GM12892 (cell line): ENCODE results near the gene OR52B2. TPM values are rescaled to one million over a fixed set of nuclear protein-coding genes. Genes with fewer than 3 reads are reported as not detected.

ENCODE experiments used
- DNase-seq: peaks from one replicate; pipeline ENCODE4 v3.0.0; 2011; ENCODE audit not compliant: insufficient read length
- FAIRE-seq: peaks from 2 replicates; lab custom pipeline; 2011; peaks lifted over from hg19 to GRCh38; lab: Jason Lieb, UNC
- POLR2A ChIP-seq: IDR thresholded peaks from 2 replicates; pipeline ENCODE4 v1.6.1; 2011; ENCODE audit warnings: low read depth, low read length, control low read depth
- POLR2AphosphoS5 ChIP-seq: IDR thresholded peaks from 2 replicates; pipeline ENCODE4 v1.6.1; 2011; ENCODE audit warnings: low read depth, low read length, control low read depth
- TAF1 ChIP-seq: IDR thresholded peaks from 2 replicates; pipeline ENCODE4 v1.6.1; 2011; ENCODE audit warnings: low read depth, mild to moderate bottlenecking, control low read depth, low read length, borderline replicate concordance
- polyA plus RNA-seq: library from polyadenylated mRNA; unstranded; fragments of >200 nt; gene quantifications from one replicate; pipeline ENCODE4 v1.2.1, GENCODE V29; 2012; ENCODE audit warnings: missing spikeins, inconsistent platforms; ENCODE audit not compliant: missing spikeins

The OR52B2 gene
- polyA plus RNA-seq = not detected

GRCh38 chr11:6170226-6170625 lies at the start of gene OR52B2:
OR52B2 (minus strand) TSS chr11:6170326; CDS start chr11:6170326, 0 bp downstream.
- no peak for FAIRE-seq
- TF ChIP-seq POLR2AphosphoS5 = no peak
- no peak for TF ChIP-seq TAF1
- no peak for TF ChIP-seq POLR2A
- DNase-seq = no peak

- no peak for TF ChIP-seq TAF1
- TF ChIP-seq POLR2A = no peak
- no peak for TF ChIP-seq POLR2AphosphoS5
- FAIRE-seq (no peak), DNase-seq (no peak)
Measured at GRCh38 chr11:6219359-6219758, 49.2 kb upstream of the OR52B2 start.

- FAIRE-seq = no peak
- no peak for DNase-seq
- TF ChIP-seq TAF1 (no peak), POLR2AphosphoS5 (no peak), POLR2A (no peak)
Measured at GRCh38 chr11:6217722-6218121, 47.6 kb upstream of the OR52B2 start.

GRCh38 chr11:6216501-6216900 lies 46.4 kb upstream of the OR52B2 start:
- no peak for TF ChIP-seq POLR2AphosphoS5
- no peak for TF ChIP-seq TAF1
- no peak for TF ChIP-seq POLR2A
- DNase-seq (no peak), FAIRE-seq (no peak)

- DNase-seq (no peak), FAIRE-seq (no peak)
- TF ChIP-seq POLR2AphosphoS5 = no peak
- no peak for TF ChIP-seq POLR2A
Measured at GRCh38 chr11:6214530-6214929, 44.4 kb upstream of the OR52B2 start.

- no peak for FAIRE-seq
- TF ChIP-seq TAF1 (no peak), POLR2AphosphoS5 (no peak), POLR2A (no peak)
Measured at GRCh38 chr11:6210274-6210955, 40.3 kb upstream of the OR52B2 start.

GRCh38 chr11:6209801-6210200 lies 39.7 kb upstream of the OR52B2 start:
- DNase-seq = no peak
- TF ChIP-seq TAF1 = no peak
- TF ChIP-seq POLR2A = no peak
- TF ChIP-seq POLR2AphosphoS5 = no peak
- no peak for FAIRE-seq

More at GRCh38 chr11:6210274-6210955, 40.3 kb upstream of the OR52B2 start:
- DNase-seq = no peak

- DNase-seq = no peak
- no peak for FAIRE-seq
- TF ChIP-seq POLR2AphosphoS5 = no peak
- TF ChIP-seq TAF1 = no peak
- no peak for TF ChIP-seq POLR2A
Measured at GRCh38 chr11:6206456-6207180, 36.5 kb upstream of the OR52B2 start.

- FAIRE-seq = peak; percentile 24
- DNase-seq = no peak
- TF ChIP-seq POLR2AphosphoS5 (no peak), TAF1 (no peak), POLR2A (no peak)
Measured at GRCh38 chr11:6205366-6205765, 35.2 kb upstream of the OR52B2 start, which contains the start of gene C11orf42. C11orf42 (plus strand) TSS chr11:6205557; CDS start chr11:6205616, 59 bp downstream.

- no peak for TF ChIP-seq POLR2A
- TF ChIP-seq POLR2AphosphoS5 = no peak
- TF ChIP-seq TAF1 = no peak
- DNase-seq (no peak), FAIRE-seq (no peak)
Measured at GRCh38 chr11:6204706-6205105, 34.6 kb upstream of the OR52B2 start.

- no peak for TF ChIP-seq POLR2A
- TF ChIP-seq TAF1 = no peak
- no peak for TF ChIP-seq POLR2AphosphoS5
- no peak for DNase-seq
- peak; percentile 90 for FAIRE-seq
Measured at GRCh38 chr11:6203327-6203726, 33.2 kb upstream of the OR52B2 start.

GRCh38 chr11:6202041-6202440 lies 31.9 kb upstream of the OR52B2 start:
- FAIRE-seq = no peak
- TF ChIP-seq TAF1 (no peak), POLR2A (no peak), POLR2AphosphoS5 (no peak)

More at GRCh38 chr11:6202041-6202440, 31.9 kb upstream of the OR52B2 start:
- DNase-seq = no peak
